Adrenal gland (tissue), 5 donors: ENCODE results near the gene P2RX3.

Source experiments
- POLR2A ChIP-seq, 2 donors: fragments of 450-650 bp; IDR thresholded peaks; one replicate each; pipeline ENCODE4 v1.6.1; 2017; ENCODE audit warnings: antibody characterized with exemption in 2 of 2, mild to moderate bottlenecking in 2 of 2, moderate library complexity in 1 of 2
- TF ChIP-seq, protein P1 (sequence below), 6 experiments: fragments of 450-650 bp in 4 of 6; fragments of 200-600 bp in 2 of 6; sonication (generic) in 1 of 6; IDR thresholded peaks; 1 replicate in 5 of 6; 2 replicates in 1 of 6; pipeline versions ENCODE4 v1.5.1 to v1.8.0; 2016 to 2021; ENCODE audit warnings: antibody characterized with exemption in 6 of 6, mild to moderate bottlenecking in 2 of 6, moderate library complexity in 1 of 6
- donor health status: DM: no; HTN: no; CAD: no.

GRCh38 chr11:57310091-57310490 is 28.1 kb upstream of the P2RX3 start:
- TF ChIP-seq, protein P1, sequence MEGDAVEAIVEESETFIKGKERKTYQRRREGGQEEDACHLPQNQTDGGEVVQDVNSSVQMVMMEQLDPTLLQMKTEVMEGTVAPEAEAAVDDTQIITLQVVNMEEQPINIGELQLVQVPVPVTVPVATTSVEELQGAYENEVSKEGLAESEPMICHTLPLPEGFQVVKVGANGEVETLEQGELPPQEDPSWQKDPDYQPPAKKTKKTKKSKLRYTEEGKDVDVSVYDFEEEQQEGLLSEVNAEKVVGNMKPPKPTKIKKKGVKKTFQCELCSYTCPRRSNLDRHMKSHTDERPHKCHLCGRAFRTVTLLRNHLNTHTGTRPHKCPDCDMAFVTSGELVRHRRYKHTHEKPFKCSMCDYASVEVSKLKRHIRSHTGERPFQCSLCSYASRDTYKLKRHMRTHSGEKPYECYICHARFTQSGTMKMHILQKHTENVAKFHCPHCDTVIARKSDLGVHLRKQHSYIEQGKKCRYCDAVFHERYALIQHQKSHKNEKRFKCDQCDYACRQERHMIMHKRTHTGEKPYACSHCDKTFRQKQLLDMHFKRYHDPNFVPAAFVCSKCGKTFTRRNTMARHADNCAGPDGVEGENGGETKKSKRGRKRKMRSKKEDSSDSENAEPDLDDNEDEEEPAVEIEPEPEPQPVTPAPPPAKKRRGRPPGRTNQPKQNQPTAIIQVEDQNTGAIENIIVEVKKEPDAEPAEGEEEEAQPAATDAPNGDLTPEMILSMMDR (IDR thresholded peaks at IDR 0.05) = no peak
- no peak for TF ChIP-seq POLR2A (IDR thresholded peaks at IDR 0.05)
